ENCODE results near the gene CFAP58. TPM values are rescaled to one million over a fixed set of nuclear protein-coding genes. Genes with fewer than 3 reads are reported as not detected.

The CFAP58 gene
- total RNA-seq, 2 donors from 2014 or later: 1.3 to 1.5 TPM

- Mint-ChIP-seq H3K9me3 (peaks cover 3 to 10% of the 10 kb centered on the region in 2 donors), H3K27ac (no peak overlapping the region), H3K36me3 (peaks cover 7 to 17% of the 10 kb centered on the region in 2 donors)
- DNase-seq (ENCODE audit: low spot score in 2 of 2): no peak
- ATAC-seq: no peak
Measured at GRCh38 chr10:104342941-104343411, 10.7 kb upstream of the CFAP58 start.

DNA sequence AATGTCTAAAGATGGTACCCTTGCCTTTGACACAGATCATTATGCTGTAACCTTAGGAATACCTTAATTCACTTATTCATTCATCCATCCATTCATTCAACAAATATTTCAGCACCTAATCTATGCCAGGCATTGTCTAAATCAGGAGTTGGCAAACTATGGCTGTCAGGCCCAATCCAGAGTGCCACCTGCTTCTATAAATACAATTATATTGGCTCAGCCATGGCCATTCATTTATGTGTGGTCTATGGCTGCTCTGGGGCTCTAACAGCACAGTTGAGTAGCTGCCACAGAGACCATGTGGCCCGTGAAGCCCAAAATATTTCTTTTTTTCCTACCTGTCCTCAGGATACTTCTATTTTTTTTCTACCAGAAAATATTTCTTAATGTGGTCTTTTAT, 9.4 kb upstream of the CFAP58 start:
- H3K27ac Mint-ChIP-seq: no peak overlapping the region
- no peak for ATAC-seq
- H3K36me3 Mint-ChIP-seq: peaks cover 0 to 10% of the 10 kb centered on the region in 2 donors
- H3K9me3 Mint-ChIP-seq: peaks cover 3 to 10% of the 10 kb centered on the region in 2 donors
- DNase-seq (ENCODE audit: low spot score in 2 of 2): no peak

- Mint-ChIP-seq H3K27ac (no peak overlapping the region), H3K36me3 (peaks cover 0 to 10% of the 10 kb centered on the region in 2 donors), H3K9me3 (peaks cover 3 to 10% of the 10 kb centered on the region in 2 donors)
- DNase-seq (ENCODE audit: low spot score in 2 of 2) (no peak), ATAC-seq (no peak)
Measured at GRCh38 chr10:104345515-104345914, 8.1 kb upstream of the CFAP58 start.

DNA sequence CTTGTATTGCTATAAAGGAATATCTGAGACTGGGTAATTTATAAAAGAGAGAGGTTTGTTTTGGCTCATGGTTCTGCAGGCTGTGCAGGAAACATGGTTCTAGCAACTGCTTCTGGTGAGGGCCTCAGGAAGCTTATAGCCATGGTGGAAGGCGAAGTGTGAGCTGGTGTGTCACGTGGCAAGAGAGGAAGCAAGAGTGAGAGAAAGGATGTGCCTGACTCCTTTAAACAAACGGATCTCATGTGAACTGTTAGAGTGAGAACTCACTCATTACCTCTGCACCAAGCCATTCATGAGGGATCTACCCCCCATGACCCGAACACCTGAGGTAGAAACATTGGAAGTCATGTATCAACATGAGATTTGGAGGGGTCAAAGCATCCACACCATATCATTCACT, 7.7 kb upstream of the CFAP58 start:
- Mint-ChIP-seq H3K36me3 (peaks cover 0 to 10% of the 10 kb centered on the region in 2 donors), H3K27ac (no peak overlapping the region), H3K9me3 (peaks cover 3 to 10% of the 10 kb centered on the region in 2 donors)
- no peak for DNase-seq (ENCODE audit: low spot score in 2 of 2)
- peak in 1 of 2 donors; percentile 54 for ATAC-seq

GRCh38 chr10:104347295-104348045, 6.2 kb upstream of the CFAP58 start:
- ATAC-seq: no peak
- H3K27ac Mint-ChIP-seq: no peak overlapping the region
- peaks cover 3 to 10% of the 10 kb centered on the region in 2 donors for H3K9me3 Mint-ChIP-seq
- DNase-seq (ENCODE audit: low spot score in 2 of 2): no peak
- peaks cover 0 to 10% of the 10 kb centered on the region in 2 donors for H3K36me3 Mint-ChIP-seq

- Mint-ChIP-seq H3K9me3 (peaks cover 3 to 10% of the 10 kb centered on the region in 2 donors), H3K36me3 (peaks cover 0 to 10% of the 10 kb centered on the region in 2 donors), H3K27ac (no peak overlapping the region)
- ATAC-seq (no peak), DNase-seq (ENCODE audit: low spot score in 2 of 2) (no peak)
Measured at GRCh38 chr10:104348601-104349000, 5.0 kb upstream of the CFAP58 start.

- H3K36me3 Mint-ChIP-seq: peaks cover 0 to 10% of the 10 kb centered on the region in 2 donors
- no peak for DNase-seq (ENCODE audit: low spot score in 2 of 2)
- peak in 1 of 2 donors; percentile 9 for ATAC-seq
- peaks cover 3 to 10% of the 10 kb centered on the region in 2 donors for H3K9me3 Mint-ChIP-seq
- H3K27ac Mint-ChIP-seq: no peak overlapping the region
Measured at GRCh38 chr10:104349623-104350126, 4.0 kb upstream of the CFAP58 start.

GRCh38 chr10:104350127-104350635, 3.5 kb upstream of the CFAP58 start:
- Mint-ChIP-seq H3K36me3 (peaks cover 0 to 9% of the 10 kb centered on the region in 2 donors), H3K27ac (no peak overlapping the region), H3K9me3 (peaks cover 3 to 9% of the 10 kb centered on the region in 2 donors)
- ATAC-seq (peak; percentile 43 to 62), DNase-seq (ENCODE audit: low spot score in 2 of 2) (no peak)

DNA sequence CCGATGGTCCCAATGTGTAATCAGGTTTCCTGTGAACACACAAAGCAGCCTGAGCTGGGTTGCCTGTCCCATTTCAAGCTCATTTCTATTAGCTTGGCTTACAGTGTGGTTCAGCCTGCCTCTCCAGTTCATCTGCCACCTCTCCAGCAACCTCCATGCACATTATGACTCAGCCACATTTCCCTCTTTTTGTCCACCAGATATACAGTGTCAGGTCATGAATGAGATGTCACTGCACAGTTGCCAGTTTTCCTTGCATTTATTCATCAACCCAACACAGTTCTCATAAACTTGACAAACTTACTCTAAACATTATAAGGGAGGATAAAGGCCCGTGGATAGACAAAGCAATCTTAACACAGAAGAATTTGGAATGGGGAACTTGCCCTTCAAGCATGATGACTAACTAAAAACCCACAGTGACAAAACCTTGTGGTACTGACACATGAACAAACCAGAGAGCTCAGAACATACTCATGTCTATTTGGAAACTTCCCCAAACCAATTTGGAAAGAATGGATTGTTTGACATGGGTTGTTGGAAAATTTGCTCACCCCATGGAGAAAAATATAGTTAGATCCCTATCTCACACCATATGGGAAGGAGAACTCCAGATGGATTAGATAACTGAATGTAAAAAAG, 2.5 kb upstream of the CFAP58 start:
- no peaks in the 10 kb centered on the region for H3K9me3 Mint-ChIP-seq
- no peak for DNase-seq (ENCODE audit: low spot score in 2 of 2)

GRCh38 chr10:104351919-104352318, 1.7 kb upstream of the CFAP58 start:
- Mint-ChIP-seq H3K9me3 (no peaks in the 10 kb centered on the region), H3K27ac (no peak overlapping the region), H3K36me3 (no peaks in the 10 kb centered on the region)
- DNase-seq (ENCODE audit: low spot score in 2 of 2) (no peak), ATAC-seq (no peak)

More for the DNA sequence above, 2.5 kb upstream of the CFAP58 start:
- no peak overlapping the region for H3K27ac Mint-ChIP-seq
- peak; percentile 57 to 67 for ATAC-seq
- no peaks in the 10 kb centered on the region for H3K36me3 Mint-ChIP-seq

DNA sequence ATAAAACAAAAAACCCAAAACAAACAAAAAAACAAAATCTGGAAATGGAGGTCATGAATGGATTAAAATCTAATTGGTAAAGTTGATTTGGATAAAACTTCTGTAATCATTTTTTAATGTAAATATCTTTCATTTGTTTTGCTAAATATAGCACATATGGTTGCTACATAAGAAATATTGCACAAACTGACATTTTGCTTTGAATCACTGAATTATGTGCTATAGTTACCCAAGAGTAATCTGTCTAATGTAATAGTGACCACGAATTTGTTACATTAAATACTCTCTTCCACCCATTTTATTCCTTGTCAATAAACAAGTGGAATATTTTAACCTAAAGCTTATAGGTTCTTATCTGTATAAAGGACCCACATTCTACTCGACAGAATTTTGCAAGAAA, 6.2 kb downstream of the CFAP58 start:
- Mint-ChIP-seq H3K36me3 (peaks cover 0 to 5% of the 10 kb centered on the region in 2 donors), H3K9me3 (peaks cover 3 to 6% of the 10 kb centered on the region in 2 donors), H3K27ac (no peak overlapping the region)
- ATAC-seq: no peak
- DNase-seq (ENCODE audit: low spot score in 2 of 2): no peak

DNA sequence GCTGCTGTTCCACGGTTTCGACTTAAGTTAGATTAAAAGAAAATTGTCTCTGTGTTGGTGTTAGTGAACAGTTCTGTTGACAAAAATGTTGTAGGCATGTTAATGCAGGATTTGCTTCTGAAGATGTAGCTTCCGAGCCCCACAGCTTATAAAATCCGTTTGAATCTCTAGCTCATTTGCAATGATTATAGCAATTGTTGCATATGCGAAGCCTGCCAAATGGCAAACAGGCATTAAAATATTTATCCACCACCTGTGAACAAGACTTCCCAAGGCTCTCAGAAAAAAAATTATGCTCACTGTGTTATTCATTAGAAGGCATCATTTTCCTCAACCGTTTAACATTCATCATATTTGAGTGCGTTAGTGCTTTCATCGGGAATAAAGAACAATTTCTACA, 14.3 kb downstream of the CFAP58 start:
- peaks cover 1 to 2% of the 10 kb centered on the region in 2 donors for H3K9me3 Mint-ChIP-seq
- ATAC-seq (no peak), DNase-seq (ENCODE audit: low spot score in 2 of 2) (no peak)
- no peak overlapping the region for H3K27ac Mint-ChIP-seq
- H3K36me3 Mint-ChIP-seq: peaks cover 0 to 4% of the 10 kb centered on the region in 2 donors

DNA sequence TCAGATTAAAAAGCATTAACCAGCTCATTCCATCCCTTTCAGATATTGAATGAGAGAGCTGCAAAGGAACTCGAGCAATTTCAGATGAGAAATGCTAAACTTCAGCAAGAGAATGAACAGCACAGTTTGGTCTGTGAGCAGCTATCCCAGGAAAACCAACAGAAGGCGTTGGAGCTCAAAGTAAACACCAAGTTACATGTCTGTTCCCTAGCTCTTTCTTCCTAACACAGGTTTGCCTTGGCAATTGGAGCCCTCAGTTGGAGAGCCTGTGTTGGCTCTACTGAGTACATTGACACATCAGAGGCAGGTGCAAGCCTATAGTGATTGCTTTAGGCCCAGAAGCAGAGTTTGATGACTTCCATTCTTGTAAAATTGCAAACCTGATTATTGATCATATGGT, 14.7 kb downstream of the CFAP58 start:
- DNase-seq (ENCODE audit: low spot score in 2 of 2) (no peak), ATAC-seq (no peak)
- H3K36me3 Mint-ChIP-seq: peaks cover 0 to 4% of the 10 kb centered on the region in 2 donors
- no peak overlapping the region for H3K27ac Mint-ChIP-seq
- no peaks in the 10 kb centered on the region for H3K9me3 Mint-ChIP-seq

GRCh38 chr10:104371753-104372152, 18.1 kb downstream of the CFAP58 start:
- ATAC-seq (no peak), DNase-seq (ENCODE audit: low spot score in 2 of 2) (no peak)
- Mint-ChIP-seq H3K27ac (no peak overlapping the region), H3K9me3 (no peaks in the 10 kb centered on the region), H3K36me3 (peaks cover 0 to 4% of the 10 kb centered on the region in 2 donors)

DNA sequence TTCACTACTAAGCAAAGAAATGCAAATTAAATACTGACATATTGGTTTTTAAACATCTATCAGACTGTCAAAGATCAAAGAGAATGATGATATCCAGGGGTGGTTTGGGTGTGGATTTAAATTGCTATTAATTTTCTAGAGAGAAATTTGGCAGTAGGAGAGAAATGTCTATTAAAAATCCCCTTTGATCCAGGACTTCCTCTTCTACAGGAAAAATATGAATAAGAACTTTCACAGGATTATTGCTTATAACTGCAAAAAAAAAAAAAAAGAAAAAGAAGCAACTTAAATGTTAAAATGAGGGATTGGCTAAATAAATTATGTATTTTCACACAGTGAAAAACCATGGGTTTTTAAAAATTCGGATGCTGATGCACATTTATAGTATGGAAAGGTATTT, 21.0 kb downstream of the CFAP58 start:
- no peak overlapping the region for H3K27ac Mint-ChIP-seq
- DNase-seq (ENCODE audit: low spot score in 2 of 2) (no peak), ATAC-seq (no peak)
- peaks cover 0 to 4% of the 10 kb centered on the region in 2 donors for H3K36me3 Mint-ChIP-seq
- no peaks in the 10 kb centered on the region for H3K9me3 Mint-ChIP-seq

DNA sequence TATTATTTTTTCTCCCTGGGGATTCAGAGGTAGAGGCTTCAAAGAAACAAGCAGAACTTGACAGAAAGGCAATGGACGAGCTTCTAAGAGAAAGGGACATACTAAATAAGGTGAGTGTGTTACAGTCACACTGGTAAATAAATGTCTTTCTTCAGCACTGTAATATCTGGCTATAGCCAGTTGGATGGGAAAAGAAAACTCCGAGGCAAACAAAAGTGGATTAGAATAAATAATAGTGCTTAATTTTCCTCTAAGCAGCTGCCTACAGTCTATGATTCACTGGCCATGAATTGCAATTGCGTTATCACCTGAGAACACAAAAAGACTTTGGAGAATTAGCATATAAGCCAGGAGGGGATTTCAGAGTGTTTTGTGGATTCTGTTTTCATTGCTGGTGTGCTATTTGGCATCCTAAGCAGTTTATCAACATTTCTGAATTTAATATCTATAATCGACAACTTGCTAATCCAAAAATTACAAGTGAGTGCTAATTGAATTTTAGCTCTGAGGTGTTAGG, 23.2 kb downstream of the CFAP58 start:
- no peak for ATAC-seq
- H3K9me3 Mint-ChIP-seq: no peaks in the 10 kb centered on the region
- no peak overlapping the region for H3K27ac Mint-ChIP-seq
- H3K36me3 Mint-ChIP-seq: no peaks in the 10 kb centered on the region
- DNase-seq (ENCODE audit: low spot score in 2 of 2): no peak

- Mint-ChIP-seq H3K27ac (no peak overlapping the region), H3K36me3 (peaks cover 0 to 4% of the 10 kb centered on the region in 2 donors), H3K9me3 (peaks cover 0 to 6% of the 10 kb centered on the region in 2 donors)
- no peak for ATAC-seq
- DNase-seq (ENCODE audit: low spot score in 2 of 2): no peak
Measured at GRCh38 chr10:104380336-104380735, 26.7 kb downstream of the CFAP58 start.
